ENCODE measurements around the gene TJP1. TPM values are rescaled to one million over a fixed set of nuclear protein-coding genes. Genes with fewer than 3 reads are reported as not detected.
"Not testable (repeated sequence)": the region's sequence is repeated elsewhere in the genome, so short reads cannot be mapped to it uniquely, and the experiment has no call there.

The TJP1 gene
- total RNA-seq, 3 donors from 2014 or later (not counting 1 experiment from before 2014, with no cell fraction given) = not detected

GRCh38 chr15:29672923-29673809, 149.1 kb downstream of the TJP1 start:
- 70% methylated on average over 10 of the region's 11 CpGs for WGBS (ENCODE audit: insufficient coverage)
- no peak overlapping the region for H3K27ac Mint-ChIP-seq
- no peak for TF ChIP-seq CTCF (IDR thresholded peaks at IDR 0.05)

GRCh38 chr15:29672446-29672845, 149.8 kb downstream of the TJP1 start:
- Mint-ChIP-seq H3K27me3 (ENCODE audit: low read depth in 2 of 2) (peaks cover 15 to 16% of the 10 kb centered on the region in 2 donors), H3K27ac (no peak overlapping the region), H3K36me3 (no peaks in the 10 kb centered on the region), H3K9me3 (no peaks in the 10 kb centered on the region), H3K4me3 (no peak overlapping the region), H3K4me1 (peaks cover 0 to 3% of the 10 kb centered on the region in 2 donors)
- Histone ChIP-seq H3K27me3 (ENCODE audit: control insufficient read depth, insufficient read depth, low read length) (peaks cover 3% of the 10 kb centered on the region), H3K4me3 (ENCODE audit: low read length) (no peak overlapping the region), H3K9me3 (ENCODE audit: control insufficient read depth, insufficient read depth, low read length) (no peaks in the 10 kb centered on the region), H3K36me3 (ENCODE audit: control insufficient read depth, insufficient read depth, low read length) (no peaks in the 10 kb centered on the region), H3K4me1 (ENCODE audit: control insufficient read depth, insufficient read depth, low read length) (no peaks in the 10 kb centered on the region), H3K27ac (ENCODE audit: low read length) (no peak overlapping the region)
- TF ChIP-seq CTCF (IDR thresholded peaks at IDR 0.05) = no peak
- 91% methylated on average over 5 of the region's 5 CpGs for WGBS (ENCODE audit: insufficient coverage)
- intact Hi-C loops (cut with micrococcal nuclease) = no loop called here
- ATAC-seq = no peak
- DNase-seq = no peak

More at GRCh38 chr15:29672923-29673809, 149.1 kb downstream of the TJP1 start:
- Histone ChIP-seq H3K9me3 (ENCODE audit: control insufficient read depth, insufficient read depth, low read length) (no peaks in the 10 kb centered on the region), H3K36me3 (ENCODE audit: control insufficient read depth, insufficient read depth, low read length) (no peaks in the 10 kb centered on the region), H3K27me3 (ENCODE audit: control insufficient read depth, insufficient read depth, low read length) (peaks cover 3% of the 10 kb centered on the region), H3K4me1 (ENCODE audit: control insufficient read depth, insufficient read depth, low read length) (peaks cover 6% of the 10 kb centered on the region), H3K27ac (ENCODE audit: low read length) (no peak overlapping the region), H3K4me3 (ENCODE audit: low read length) (no peak overlapping the region)
- DNase-seq (no peak), ATAC-seq (no peak)
- Mint-ChIP-seq H3K9me3 (no peaks in the 10 kb centered on the region), H3K4me1 (peaks cover 6 to 10% of the 10 kb centered on the region in 2 donors), H3K4me3 (peak overlapping the region; percentile 40), H3K36me3 (no peaks in the 10 kb centered on the region), H3K27me3 (ENCODE audit: low read depth in 2 of 2) (peaks cover 20 to 21% of the 10 kb centered on the region in 2 donors)
- intact Hi-C loops (cut with micrococcal nuclease) = no loop called here

GRCh38 chr15:29672046-29672445, 150.2 kb downstream of the TJP1 start:
- H3K27me3 Mint-ChIP-seq (ENCODE audit: low read depth in 2 of 2) = peaks cover 11 to 14% of the 10 kb centered on the region in 2 donors
- WGBS (ENCODE audit: insufficient coverage) = 96% methylated on average over 6 of the region's 7 CpGs
- H3K9me3 ChIP-seq (ENCODE audit: control insufficient read depth, insufficient read depth, low read length); H3K4me1 Mint-ChIP-seq; intact Hi-C loops (cut with micrococcal nuclease); DNase-seq; H3K27ac ChIP-seq (ENCODE audit: low read length); H3K36me3 Mint-ChIP-seq; H3K4me3 ChIP-seq (ENCODE audit: low read length); H3K36me3 ChIP-seq (ENCODE audit: control insufficient read depth, insufficient read depth, low read length); H3K4me3 Mint-ChIP-seq; ATAC-seq; H3K27me3 ChIP-seq (ENCODE audit: control insufficient read depth, insufficient read depth, low read length); H3K4me1 ChIP-seq (ENCODE audit: control insufficient read depth, insufficient read depth, low read length); H3K9me3 Mint-ChIP-seq; H3K27ac Mint-ChIP-seq: not testable (repeated sequence)

- Mint-ChIP-seq H3K9me3 (no peaks in the 10 kb centered on the region), H3K4me3 (no peak overlapping the region), H3K27me3 (ENCODE audit: low read depth in 2 of 2) (peaks cover 8 to 16% of the 10 kb centered on the region in 2 donors), H3K27ac (no peak overlapping the region), H3K4me1 (no peaks in the 10 kb centered on the region), H3K36me3 (no peaks in the 10 kb centered on the region)
- Histone ChIP-seq H3K4me3 (ENCODE audit: low read length) (no peak overlapping the region), H3K27me3 (ENCODE audit: control insufficient read depth, insufficient read depth, low read length) (peaks cover 3% of the 10 kb centered on the region), H3K4me1 (ENCODE audit: control insufficient read depth, insufficient read depth, low read length) (no peaks in the 10 kb centered on the region), H3K36me3 (ENCODE audit: control insufficient read depth, insufficient read depth, low read length) (no peaks in the 10 kb centered on the region), H3K9me3 (ENCODE audit: control insufficient read depth, insufficient read depth, low read length) (no peaks in the 10 kb centered on the region), H3K27ac (ENCODE audit: low read length) (no peak overlapping the region)
- intact Hi-C loops (cut with micrococcal nuclease) = no loop called here
- no peak for DNase-seq
- WGBS (ENCODE audit: insufficient coverage) = 92% methylated on average over 12 of the region's 13 CpGs
- TF ChIP-seq CTCF (IDR thresholded peaks at IDR 0.05) = no peak
- ATAC-seq = no peak
Measured at GRCh38 chr15:29670998-29671981, 151.0 kb downstream of the TJP1 start.

All from natural killer cell (primary cell).